Adrenal gland (tissue), 5 donors: ENCODE measurements around the gene CARD19.

Experiments
- CTCF ChIP-seq, 6 experiments: fragments of 450-650 bp in 4 of 6; fragments of 200-600 bp in 2 of 6; sonication (generic) in 1 of 6; IDR thresholded peaks; 1 replicate in 5 of 6; 2 replicates in 1 of 6; pipeline versions ENCODE4 v1.5.1 to v1.8.0; 2016 to 2021; ENCODE audit warnings: antibody characterized with exemption in 6 of 6, mild to moderate bottlenecking in 2 of 6, moderate library complexity in 1 of 6
- POLR2A ChIP-seq, 2 donors: fragments of 450-650 bp; IDR thresholded peaks; one replicate each; pipeline ENCODE4 v1.6.1; 2017; ENCODE audit warnings: antibody characterized with exemption in 2 of 2, mild to moderate bottlenecking in 2 of 2, moderate library complexity in 1 of 2
- donor health status: DM: no; HTN: no; CAD: no.

GRCh38 chr9:93122721-93123221, 26.8 kb downstream of the CARD19 start:
- TF ChIP-seq CTCF (IDR thresholded peaks at IDR 0.05) (no peak), POLR2A (IDR thresholded peaks at IDR 0.05) (no peak)
